HG03060 (cell line): ENCODE data around the gene TCF7L2.
"Not testable (repeated sequence)": the region's sequence is repeated elsewhere in the genome, so short reads cannot be mapped to it uniquely, and the experiment has no call there.

Experiments used
- ATAC-seq: cut with Tn5 transposase; IDR thresholded peaks from one replicate; pipeline ENCODE4 v1.9.1; 2021; ENCODE audit warnings: low read depth, moderate number of reproducible peaks; ENCODE audit not compliant: unreplicated experiment

The TCF7L2 gene

DNA sequence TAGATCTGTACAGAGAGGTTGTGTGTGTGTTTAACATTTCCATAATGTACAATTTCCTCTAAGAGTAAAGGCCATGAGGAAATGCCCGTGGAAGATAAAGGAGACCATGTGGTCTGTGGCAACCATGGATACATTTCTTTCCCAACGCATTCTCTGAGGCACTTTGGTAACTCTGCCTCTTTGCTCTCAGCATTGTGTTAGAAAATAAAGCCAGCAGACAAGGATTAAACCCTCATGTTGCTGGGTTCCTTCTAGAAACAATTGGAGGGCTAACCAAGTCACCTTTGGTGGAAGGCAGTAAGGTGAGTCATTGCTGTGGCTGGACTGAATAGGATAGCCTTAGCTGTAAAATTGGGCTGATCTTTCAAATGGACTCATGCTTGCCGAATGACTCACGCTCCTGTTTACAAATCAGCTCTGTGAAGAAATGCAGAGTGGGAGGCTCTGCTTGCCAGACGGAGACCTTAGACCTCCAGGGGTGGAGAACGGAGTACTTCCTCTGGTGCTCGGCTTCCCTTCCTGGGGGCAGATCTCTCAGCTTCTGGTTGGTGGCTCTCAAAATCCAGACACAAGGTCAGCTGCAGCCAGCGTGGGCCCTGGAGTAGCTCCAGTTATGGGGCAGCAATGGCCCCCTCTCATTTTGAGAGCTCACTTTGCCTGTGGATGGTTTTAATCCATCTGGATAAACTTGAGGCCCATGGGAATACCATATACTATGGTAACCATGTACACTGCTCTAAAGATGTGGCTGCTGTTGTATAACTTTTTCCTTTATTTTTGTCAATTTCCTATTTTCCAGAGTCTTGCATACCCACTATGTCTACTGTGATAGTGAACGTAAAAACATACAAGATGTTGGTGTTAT, 137.3 kb downstream of the TCF7L2 start:
- ATAC-seq: no peak

DNA sequence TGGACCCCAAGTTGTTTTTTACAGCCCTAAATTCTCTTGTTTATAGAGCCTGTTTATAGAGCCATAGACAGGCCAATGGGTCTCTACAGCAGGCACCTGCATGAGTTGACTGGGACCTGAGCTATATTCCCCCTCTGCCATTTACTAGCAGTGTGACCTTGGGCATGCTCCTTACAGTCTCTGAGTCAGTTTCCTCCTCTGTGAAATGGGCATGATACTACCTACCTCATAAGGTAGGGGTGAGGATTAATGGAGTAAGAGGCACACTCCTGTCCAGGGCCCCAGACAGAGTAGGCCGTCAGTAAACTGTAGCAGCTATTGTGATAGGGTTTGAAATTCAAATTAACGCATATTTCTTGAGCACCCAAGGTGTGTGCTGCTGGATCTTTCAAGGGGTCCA, 138.1 kb downstream of the TCF7L2 start:
- no peak for ATAC-seq

DNA sequence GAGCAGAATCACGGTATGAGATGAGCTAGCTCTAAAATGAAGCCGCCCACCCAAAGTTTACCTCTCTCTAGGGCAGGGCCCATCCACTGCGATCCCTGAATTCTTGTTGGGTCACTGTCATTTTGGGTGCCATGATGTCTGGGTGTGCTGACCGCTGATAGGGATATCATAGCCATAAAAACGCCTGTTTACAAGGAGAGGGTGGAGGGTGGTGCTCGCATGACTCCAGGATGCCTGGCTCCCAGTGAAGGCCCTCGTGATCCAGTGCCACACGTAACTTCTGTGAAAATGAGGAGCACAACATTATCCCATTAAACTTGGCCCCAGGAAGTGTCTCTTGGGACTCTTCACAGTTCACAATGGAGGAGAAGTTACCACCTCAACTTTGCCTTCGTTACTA, 139.5 kb downstream of the TCF7L2 start:
- no peak for ATAC-seq

DNA sequence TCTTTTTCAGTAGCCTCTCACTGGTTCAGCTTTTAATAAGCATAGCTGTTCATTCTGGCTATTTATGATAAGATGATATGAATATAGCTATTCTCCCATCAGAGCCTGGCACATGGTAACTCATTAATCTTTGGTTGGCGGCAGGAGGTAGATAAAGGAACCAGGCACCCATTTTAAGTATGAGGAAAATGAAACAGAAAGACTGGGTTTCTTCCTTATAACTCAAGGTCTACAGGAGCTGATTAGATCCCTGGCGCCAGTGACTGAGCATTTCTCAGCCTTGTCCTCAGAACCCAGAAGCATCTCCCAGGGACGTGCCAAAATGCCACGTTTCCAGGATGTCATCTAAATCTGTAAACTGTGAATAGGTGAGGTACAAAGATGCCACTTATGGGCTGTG, 141.9 kb downstream of the TCF7L2 start:
- no peak for ATAC-seq

- peak; percentile 80 for ATAC-seq
These were observed 143.4 kb downstream of the TCF7L2 start for GRCh38 chr10:113093188-113094113.

DNA sequence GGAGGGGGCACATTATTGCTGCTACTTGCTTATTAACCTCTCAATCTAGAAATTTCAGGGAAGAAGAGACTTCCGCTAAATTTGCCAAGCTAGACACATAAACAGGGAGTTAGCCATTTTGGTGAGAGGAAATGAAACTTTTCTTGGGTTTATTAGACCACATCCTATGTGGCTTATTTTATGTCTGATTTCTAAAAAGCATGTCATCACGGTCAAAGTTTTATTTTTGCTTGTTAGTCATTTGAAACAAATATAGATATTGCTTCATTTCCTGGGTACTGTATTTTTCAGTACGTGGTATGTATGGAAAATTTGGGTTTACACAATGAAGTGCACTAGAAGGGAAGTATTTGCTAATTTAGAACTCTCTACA, 144.1 kb downstream of the TCF7L2 start:
- peak; percentile 73 for ATAC-seq

DNA sequence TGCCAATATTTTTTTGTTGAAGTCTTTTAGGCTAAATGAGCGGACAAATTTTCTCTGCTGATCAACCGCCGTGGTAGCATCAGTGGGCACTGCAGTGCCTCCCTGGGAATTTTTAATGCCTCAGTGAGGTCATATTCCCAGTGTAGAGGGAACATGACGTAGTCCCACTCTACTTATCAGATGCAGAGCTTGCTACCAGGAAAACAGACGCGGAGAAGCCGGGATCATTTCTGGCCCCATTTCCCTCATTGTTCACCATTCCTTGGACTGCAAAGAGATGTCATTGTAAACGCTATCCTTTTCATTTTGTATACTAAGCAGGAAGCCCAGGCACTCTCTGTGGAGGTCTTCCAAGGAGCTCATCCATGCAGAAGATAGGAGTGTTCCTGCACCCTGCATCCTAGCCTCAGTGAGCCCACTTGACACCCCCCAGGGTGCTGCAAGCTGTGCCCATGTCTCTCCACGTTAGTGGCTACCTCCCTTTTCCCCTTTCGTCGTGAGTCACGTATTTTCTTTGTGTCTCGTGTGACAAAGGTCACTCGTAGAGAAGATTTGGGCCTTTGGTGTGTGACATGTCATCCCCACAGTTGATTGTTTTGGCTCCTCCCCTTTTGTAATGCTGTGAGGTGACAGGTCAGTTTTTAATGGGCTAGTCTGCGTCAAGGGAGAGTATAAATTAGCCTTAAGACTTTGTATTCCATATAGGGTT, 145.5 kb downstream of the TCF7L2 start:
- no peak for ATAC-seq

GRCh38 chr10:113096128-113096996, 146.3 kb downstream of the TCF7L2 start:
- no peak for ATAC-seq

- no peak for ATAC-seq
These were observed 147.0 kb downstream of the TCF7L2 start for GRCh38 chr10:113097036-113097435.

DNA sequence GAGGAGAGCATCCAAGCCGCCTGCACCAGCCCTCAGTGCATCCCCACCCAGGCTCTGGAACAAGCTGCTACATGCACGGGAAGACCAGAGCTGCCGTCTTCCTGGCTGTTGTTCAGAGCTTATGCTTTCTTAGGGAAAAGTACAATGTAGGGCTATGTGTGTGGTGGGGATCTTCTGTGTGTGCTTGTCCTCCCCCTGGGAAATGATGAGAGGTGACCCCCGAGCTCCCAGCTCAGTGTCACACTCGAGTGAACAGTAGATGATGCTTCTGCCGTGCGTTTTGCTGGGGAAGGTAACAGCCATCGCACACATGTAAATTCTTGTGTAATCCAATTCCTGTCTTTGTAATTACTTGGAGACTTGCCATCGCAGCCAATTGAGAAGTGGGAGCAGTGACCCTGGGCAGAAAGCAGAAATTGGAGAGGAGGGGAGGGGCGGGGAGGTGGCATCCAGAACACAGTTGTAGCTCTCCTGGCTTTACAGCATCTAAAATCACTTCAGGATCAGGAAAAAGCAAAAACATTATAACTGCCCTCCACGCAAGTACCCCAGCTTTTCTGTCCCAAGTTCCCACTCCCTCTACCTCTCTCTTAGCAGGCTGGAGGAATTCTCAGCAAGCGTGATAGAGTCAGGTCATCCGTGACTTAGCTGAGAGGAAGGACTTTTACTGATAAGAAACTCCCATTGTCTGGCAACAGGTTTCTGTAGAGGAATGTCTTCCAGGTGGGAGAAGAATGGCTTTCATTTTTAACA, 149.6 kb downstream of the TCF7L2 start:
- no peak for ATAC-seq

DNA sequence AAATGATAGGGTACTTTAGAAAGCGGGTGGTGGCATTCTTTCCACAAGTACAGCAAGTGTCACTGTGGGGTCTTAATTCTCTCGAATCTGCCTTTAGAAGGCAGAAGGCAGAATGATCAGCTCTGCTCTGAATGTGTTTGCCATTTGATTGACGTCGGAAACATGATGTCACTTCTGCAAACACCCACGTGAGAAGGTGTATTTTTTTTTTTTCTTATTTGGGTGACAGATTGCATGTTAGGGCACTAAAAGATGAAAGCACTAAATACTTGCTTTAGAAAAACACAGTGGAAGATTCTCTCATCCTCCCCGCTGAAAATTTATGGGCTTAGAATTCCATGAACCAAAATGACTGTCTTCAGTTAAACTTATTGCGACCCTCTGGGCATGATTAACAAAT, 150.2 kb downstream of the TCF7L2 start:
- no peak for ATAC-seq

DNA sequence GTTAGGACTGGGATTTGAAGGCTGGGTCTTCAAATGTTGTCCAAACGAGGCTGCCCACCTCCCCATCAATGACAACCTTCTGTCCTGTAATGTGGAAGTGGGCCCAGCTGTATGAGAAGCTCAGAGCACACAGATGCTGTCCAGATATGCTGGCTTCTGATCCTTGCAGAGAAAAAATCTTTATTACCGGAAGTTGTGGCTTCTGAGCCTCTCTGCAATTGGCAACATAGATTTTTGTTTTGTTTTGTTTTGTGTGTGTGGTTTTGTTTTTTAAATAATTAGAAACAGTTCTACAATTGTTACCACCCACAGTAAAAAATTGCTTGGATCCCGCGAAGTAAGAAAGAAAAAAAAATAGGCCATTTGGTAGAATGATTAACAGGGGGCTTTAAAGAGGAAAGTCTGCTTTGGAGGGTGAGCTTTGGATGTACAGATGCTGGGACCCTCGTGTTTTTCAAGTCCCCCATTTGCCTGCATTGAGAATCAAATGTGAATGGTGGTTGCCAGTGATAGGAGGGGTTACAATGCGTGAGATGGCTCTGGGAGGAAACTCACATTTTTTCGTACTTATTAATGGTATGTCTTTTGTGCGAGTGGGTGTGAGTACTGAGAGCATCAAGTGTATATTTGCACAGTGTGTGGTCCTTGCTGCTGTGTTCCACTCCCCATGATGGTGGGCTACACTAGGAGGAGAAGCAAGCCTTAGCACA, 153.2 kb downstream of the TCF7L2 start:
- ATAC-seq: no peak

DNA sequence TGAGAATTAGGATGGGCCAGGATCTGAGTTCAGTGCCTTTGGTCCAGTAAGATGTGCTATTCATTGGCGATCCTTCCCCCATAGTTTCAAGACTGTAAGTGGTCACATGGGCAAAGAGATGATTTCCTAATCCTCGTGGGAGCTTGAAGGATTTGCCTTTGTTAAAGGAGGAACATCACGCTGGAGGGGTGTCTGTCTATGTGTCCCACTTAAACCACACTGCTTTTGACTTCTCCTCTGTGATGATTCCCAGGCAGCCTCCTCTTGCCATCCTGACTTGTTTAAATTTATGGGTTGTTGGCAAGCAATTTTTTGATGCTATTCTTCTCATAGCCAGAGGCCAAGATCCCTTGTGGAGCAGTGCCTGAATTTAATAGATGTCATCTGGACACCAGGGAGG, 154.0 kb downstream of the TCF7L2 start:
- ATAC-seq: no peak

- ATAC-seq: no peak
These were observed 158.3 kb downstream of the TCF7L2 start for GRCh38 chr10:113108194-113108835.

GRCh38 chr10:113108948-113109347, 158.9 kb downstream of the TCF7L2 start:
- ATAC-seq: no peak

- ATAC-seq: not testable (repeated sequence)
These were observed 159.4 kb downstream of the TCF7L2 start for GRCh38 chr10:113109482-113109881.

DNA sequence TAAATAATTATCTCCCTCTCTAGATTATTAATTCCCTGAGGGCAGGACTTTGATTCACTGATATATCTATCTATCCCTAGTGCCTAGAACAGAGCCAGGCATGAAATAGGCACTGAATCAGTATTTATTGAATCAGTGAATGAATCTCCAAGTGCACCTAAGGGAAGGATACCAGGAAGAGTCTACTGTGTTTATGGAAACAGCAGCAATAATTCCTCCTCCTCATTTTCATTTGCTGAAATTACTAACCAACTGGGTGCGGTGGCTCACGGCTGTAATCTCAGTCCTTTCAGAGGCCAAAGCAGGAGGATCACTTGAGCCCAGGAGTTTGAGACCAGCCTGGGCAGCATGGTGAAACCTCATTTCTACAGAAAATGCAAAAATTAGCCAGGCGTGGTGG, 161.2 kb downstream of the TCF7L2 start:
- ATAC-seq: no peak
